H1 (cell line): ENCODE results near the gene PGLYRP1. TPM values are rescaled to one million over a fixed set of nuclear protein-coding genes. Genes with fewer than 3 reads are reported as not detected.

Experiments used
- CTCF ChIA-PET: fragments of 300-600 bp; sonication (Branson Sonifier 250); formaldehyde crosslinking; loops from one replicate; lab custom pipeline; 2021; ENCODE audit not compliant: partially characterized antibody; lab: Charles Lee
- POLR2A ChIA-PET: fragments of 300-600 bp; sonication (Branson Sonifier 250); formaldehyde crosslinking; loops from one replicate; lab custom pipeline; 2021; ENCODE audit warnings: inconsistent platforms; ENCODE audit not compliant: partially characterized antibody; lab: Charles Lee
- DNase-seq, 2 experiments: peaks; one replicate each; pipeline versions ENCODE4 v3.0.0 to v3.0.0-alpha.2; 2010 to 2022; ENCODE audit warnings: low spot score in 2 of 2, low read depth in 1 of 2, mixed read lengths in 1 of 2
- FAIRE-seq: peaks from 2 replicates; lab custom pipeline; 2011; peaks lifted over from hg19 to GRCh38; lab: Jason Lieb, UNC
- H2AFZ ChIP-seq: 2 replicates; pipeline ENCODE4 v1.8.1; 2012; ENCODE audit warnings: low read length, inconsistent platforms
- H2AK5ac ChIP-seq: 2 replicates; pipeline ENCODE4 v1.6.1; 2013; ENCODE audit warnings: low read depth, low read length
- H2BK120ac ChIP-seq: replicated peaks from 2 replicates; pipeline ENCODE3; 2013; ENCODE audit warnings: low read depth, low read length, inconsistent platforms
- H2BK12ac ChIP-seq: 2 replicates; pipeline ENCODE4 v1.6.1; 2013; ENCODE audit warnings: low read depth, low read length
- H2BK15ac ChIP-seq: 2 replicates; pipeline ENCODE4 v1.6.1; 2013; ENCODE audit warnings: low read length
- H2BK20ac ChIP-seq: 2 replicates; pipeline ENCODE4 v1.6.1; 2013; ENCODE audit warnings: low read length
- H2BK5ac ChIP-seq: 2 replicates; pipeline ENCODE4 v1.6.1; 2013; ENCODE audit warnings: low read depth, low read length
- H3K14ac ChIP-seq: 2 replicates; pipeline ENCODE4 v1.6.1; 2013; ENCODE audit warnings: inconsistent platforms; ENCODE audit not compliant: insufficient read length
- H3K18ac ChIP-seq: 2 replicates; pipeline ENCODE4 v1.6.1; 2013; ENCODE audit warnings: low read length; ENCODE audit errors: extremely low read depth
- H3K23ac ChIP-seq: 2 replicates; pipeline ENCODE4 v1.6.1; 2013; ENCODE audit warnings: inconsistent platforms; ENCODE audit not compliant: insufficient read length
- H3K23me2 ChIP-seq: 2 replicates; pipeline ENCODE4 v1.6.1; 2013; ENCODE audit warnings: low read depth, low read length
- H3K27ac ChIP-seq: 2 replicates; pipeline ENCODE4 v1.6.1; 2011; ENCODE audit warnings: low read depth, low read length, inconsistent platforms
- H3K27me3 ChIP-seq, 4 experiments: replicated peaks in 1 of 4; 1 replicate in 1 of 4; 2 replicates in 3 of 4; pipeline versions ENCODE4 v1.6.1 to v1.8.1; 2011 to 2013; ENCODE audit warnings: low read length in 3 of 4, mild to moderate bottlenecking in 3 of 4, inconsistent platforms in 2 of 4, mixed read lengths in 2 of 4, moderate library complexity in 1 of 4; ENCODE audit not compliant: control insufficient read depth in 3 of 4, insufficient read depth in 3 of 4; ENCODE audit errors: extremely low read depth in 1 of 4
- H3K36me3 ChIP-seq, 4 experiments: 2 replicates each; pipeline versions ENCODE4 v1.6.1 to v1.8.1; 2011 to 2013; ENCODE audit warnings: mild to moderate bottlenecking in 4 of 4, low read length in 3 of 4, moderate library complexity in 2 of 4, control low read depth in 1 of 4, inconsistent platforms in 1 of 4; ENCODE audit not compliant: insufficient read depth in 4 of 4, control insufficient read depth in 2 of 4
- H3K4ac ChIP-seq: replicated peaks from 2 replicates; pipeline ENCODE3; 2013; ENCODE audit warnings: low read length, low read depth, mixed read lengths, inconsistent platforms; ENCODE audit not compliant: insufficient read length
- H3K4me1 ChIP-seq, 4 experiments: replicated peaks in 1 of 4; 1 replicate in 1 of 4; 2 replicates in 3 of 4; pipeline versions ENCODE4 v1.6.1 to v1.8.1; 2011 to 2013; ENCODE audit warnings: low read length in 3 of 4, inconsistent platforms in 2 of 4, mixed read lengths in 1 of 4; ENCODE audit not compliant: insufficient read depth in 4 of 4, control insufficient read depth in 3 of 4
- H3K4me2 ChIP-seq, 2 experiments: 2 replicates each; pipeline versions ENCODE4 v1.6.1 to v1.8.1; 2011 to 2013; ENCODE audit warnings: low read depth in 2 of 2, low read length in 2 of 2, control low read depth in 1 of 2, inconsistent platforms in 1 of 2, mild to moderate bottlenecking in 1 of 2; ENCODE audit not compliant: insufficient read depth in 1 of 2
- H3K4me3 ChIP-seq, 4 experiments: fragments of 200-600, 300-600 bp in 1 of 4; sonication (generic), shearing (Covaris generic), sonication (Bioruptor Twin) in 1 of 4; 2 replicates each; pipeline versions ENCODE4 v1.5.1 to v1.8.1; 2011 to 2016; ENCODE audit warnings: low read length in 4 of 4, low read depth in 3 of 4, control low read depth in 2 of 4, inconsistent platforms in 2 of 4, mild to moderate bottlenecking in 2 of 4, mixed read lengths in 1 of 4, moderate library complexity in 1 of 4; ENCODE audit not compliant: insufficient read depth in 2 of 4; ENCODE audit errors: extremely low read depth in 1 of 4
- H3K56ac ChIP-seq: replicated peaks from 2 replicates; pipeline ENCODE3; 2013; ENCODE audit warnings: low read depth, mild to moderate bottlenecking, mixed read lengths, low read length, inconsistent platforms; ENCODE audit not compliant: insufficient read length
- H3K79me1 ChIP-seq: 2 replicates; pipeline ENCODE4 v1.6.1; 2013; ENCODE audit warnings: low read depth, low read length, control low read depth
- H3K79me2 ChIP-seq, 2 experiments: 2 replicates each; pipeline versions ENCODE4 v1.6.1 to v1.8.1; 2012 to 2013; ENCODE audit warnings: low read length in 2 of 2, mild to moderate bottlenecking in 2 of 2, inconsistent platforms in 1 of 2; ENCODE audit not compliant: insufficient read depth in 2 of 2, control insufficient read depth in 1 of 2
- H3K9ac ChIP-seq, 4 experiments: replicated peaks in 1 of 4; 1 replicate in 1 of 4; 2 replicates in 3 of 4; pipeline versions ENCODE4 v1.6.1 to v1.8.1; 2011 to 2013; ENCODE audit warnings: low read depth in 3 of 4, low read length in 3 of 4, control low read depth in 2 of 4, mild to moderate bottlenecking in 2 of 4, moderate library complexity in 2 of 4, inconsistent platforms in 1 of 4; ENCODE audit errors: extremely low read depth in 1 of 4
- H3K9me3 ChIP-seq, 2 experiments: 2 replicates each; pipeline versions ENCODE4 v1.6.1 to v1.8.1; 2012 to 2013; ENCODE audit warnings: mild to moderate bottlenecking in 2 of 2, moderate library complexity in 2 of 2, control low read depth in 1 of 2, inconsistent platforms in 1 of 2, low read depth in 1 of 2, low read length in 1 of 2, mixed read lengths in 1 of 2; ENCODE audit not compliant: insufficient read depth in 2 of 2
- H4K20me1 ChIP-seq, 2 experiments: replicated peaks in 1 of 2; 2 replicates each; pipeline versions ENCODE3 to v1.8.1; 2011 to 2013; ENCODE audit warnings: inconsistent platforms in 2 of 2, low read length in 2 of 2, mild to moderate bottlenecking in 1 of 2; ENCODE audit not compliant: insufficient read depth in 2 of 2, control insufficient read depth in 1 of 2
- H4K5ac ChIP-seq: 2 replicates; pipeline ENCODE4 v1.6.1; 2013; ENCODE audit warnings: low read length, low read depth, mixed read lengths, inconsistent platforms; ENCODE audit not compliant: insufficient read length
- H4K8ac ChIP-seq: 2 replicates; pipeline ENCODE4 v1.8.0; 2013; ENCODE audit warnings: mild to moderate bottlenecking, moderate library complexity, low read length, inconsistent platforms; ENCODE audit not compliant: insufficient read depth; ENCODE audit errors: extremely low read depth
- H4K91ac ChIP-seq: replicated peaks from 2 replicates; pipeline ENCODE3; 2013; ENCODE audit warnings: low read length, mixed read lengths, inconsistent platforms; ENCODE audit not compliant: insufficient read length
- CEBPB ChIP-seq: IDR thresholded peaks from 2 replicates; pipeline ENCODE4 v1.6.1; 2012; ENCODE audit warnings: low read depth, low read length
- KDM1A ChIP-seq: fragments of 200-600, 300-600 bp; sonication (generic); IDR thresholded peaks from 2 replicates; pipeline ENCODE4 v1.7.1; 2016; ENCODE audit warnings: mild to moderate bottlenecking, low read length, borderline replicate concordance
- SAP30 ChIP-seq: fragments of 300-600 bp; sonication (generic); IDR thresholded peaks from 2 replicates; pipeline ENCODE4 v1.7.1; 2012; ENCODE audit warnings: low read length, moderate library complexity, mild to moderate bottlenecking, inconsistent platforms; ENCODE audit not compliant: insufficient read depth, insufficient replicate concordance
- WGBS, 2 experiments: shearing (Covaris generic) in 1 of 2; methylation state at CpG; one replicate each; pipeline versions ENCODE4 v1.1.6 to v1.1.7; 2013 to 2015; ENCODE audit warnings: low lambda C conversion rate in 2 of 2, mixed read lengths in 2 of 2, inconsistent platforms in 1 of 2, low coverage in 1 of 2, missing lambda C conversion rate in 1 of 2; ENCODE audit not compliant: insufficient replicate concordance in 2 of 2, insufficient coverage in 1 of 2, insufficient read length in 1 of 2; ENCODE audit errors: extremely low coverage in 1 of 2, missing lambda C conversion rate in 1 of 2; 5-methylcytosine and 5-hydroxymethylcytosine counted together
- polyA plus RNA-seq, 7 experiments: library from polyadenylated mRNA; depleted of rRNA in 3 of 7; stranded (reverse) in 5 of 7; unstranded in 2 of 7; fragments of >200 nt in 5 of 7; fragments of 200-250 nt in 2 of 7; gene quantifications; 1 replicate in 5 of 7; 2 replicates in 1 of 7; 4 replicates in 1 of 7; pipeline versions ENCODE4 v1.2.1 to v1.2.3, GENCODE V29; 2011 to 2013; ENCODE audit warnings: missing spikeins in 2 of 7, mixed read lengths in 2 of 7
- total RNA-seq: library from RNA; stranded (reverse); fragmentation: NEBNext Ultra II Directional; extraction: Animal tissue kit (Norgen Biotek cat#: 25700); gene quantifications from 2 replicates; pipeline ENCODE4 v1.2.1, GENCODE V29; 2021

PGLYRP1 gene
- total and polyA plus RNA-seq, 2 of the 8 experiments (the other 6 are each of a cell fraction or from before 2014, with no cell fraction given), result not detected

DNA sequence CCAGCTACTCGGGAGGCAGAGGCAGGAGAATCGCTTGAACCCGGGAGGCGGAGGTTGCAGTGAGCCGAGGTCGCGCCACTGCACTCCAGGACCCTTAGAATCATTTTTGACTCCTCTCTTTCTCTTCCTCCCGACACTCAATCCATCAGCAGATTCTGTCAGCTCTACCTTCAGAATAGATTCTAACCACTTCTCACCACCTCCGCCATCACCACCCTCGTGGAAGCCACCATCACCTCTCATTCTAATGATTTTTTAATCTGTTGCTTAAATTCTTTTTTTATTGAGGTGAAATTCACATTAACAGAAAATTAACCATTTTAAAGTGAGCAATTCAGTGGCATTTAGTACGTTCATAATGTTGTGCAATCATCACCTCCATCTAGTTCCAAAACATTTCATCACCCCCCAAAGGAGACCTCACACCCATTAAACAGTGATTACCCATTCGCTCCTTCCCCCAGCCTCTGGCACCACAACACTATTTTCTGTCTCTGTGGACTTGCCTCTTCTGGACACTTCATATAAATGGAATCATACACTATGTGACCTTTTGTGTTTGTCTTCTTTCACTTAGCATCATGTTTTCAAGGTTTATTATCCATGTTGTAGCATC is 32.6 kb downstream of the PGLYRP1 start:
- Histone ChIP-seq H3K9me3 (no peaks in the 10 kb centered on the region), H3K27ac (no peak overlapping the region), H3K4me3 (no peak overlapping the region), H3K79me2 (no peaks in the 10 kb centered on the region), H3K4me2 (no peak overlapping the region), H3K23ac (no peak overlapping the region), H4K8ac (no peak overlapping the region), H3K79me1 (no peaks in the 10 kb centered on the region)
- no peak for DNase-seq
- TF ChIP-seq CEBPB, result peak; percentile 37; the same call in 1 of the 2 replicates
- TF ChIP-seq KDM1A, result no peak
- no peak for TF ChIP-seq SAP30
- TF ChIP-seq, all 59 proteins: peak for 1
- 93% methylated on average over 12 of the region's 12 CpGs; no CpG with 5 or more reads in 1 of the 2 experiments for WGBS, 2 experiments
- ChIA-PET POLR2A (interaction anchor here (1.5 kb wide), 1 partner anchor 9 kb away, joined by 3 read pairs; no protein-coding TSS in a partner anchor), CTCF (interaction anchor here (1.0 kb wide), 1 partner anchor 16 kb away, joined by 5 read pairs; no protein-coding TSS in a partner anchor)
- H3K23me2 ChIP-seq, result no peaks in the 10 kb centered on the region
- H2BK20ac ChIP-seq, result no peak overlapping the region
- no peak overlapping the region for H2BK5ac ChIP-seq
- H3K14ac ChIP-seq, result no peak overlapping the region
- H2BK15ac ChIP-seq, result no peak overlapping the region
- H2BK120ac ChIP-seq, result no peak overlapping the region
- no peaks in the 10 kb centered on the region for H4K20me1 ChIP-seq
- H2AFZ ChIP-seq, result no peak overlapping the region
- H3K4me1 ChIP-seq, result no peaks in the 10 kb centered on the region; a peak in 1 of 7 replicates
- no peaks in the 10 kb centered on the region for H3K36me3 ChIP-seq
- no peak overlapping the region for H4K91ac ChIP-seq
- FAIRE-seq, result no peak
- H3K9ac ChIP-seq, result no peak overlapping the region
- no peak overlapping the region for H2AK5ac ChIP-seq
- H3K56ac ChIP-seq, result no peak overlapping the region
- H3K27me3 ChIP-seq, result no peaks in the 10 kb centered on the region
- no peak overlapping the region for H3K4ac ChIP-seq
- no peak overlapping the region for H4K5ac ChIP-seq
- H2BK12ac ChIP-seq, result no peak overlapping the region
- H3K18ac ChIP-seq, result no peak overlapping the region
